NT2/D1 (cell line): ENCODE measurements around the gene EPO.

Experiments used
- SUZ12 ChIP-seq: IDR thresholded peaks from 2 replicates; pipeline ENCODE4 v1.6.1; 2011; ENCODE audit not compliant: insufficient read length, insufficient read depth; ENCODE audit errors: extremely low read depth
- ZNF274 ChIP-seq: IDR thresholded peaks from 2 replicates; pipeline ENCODE4 v1.6.1; 2011; ENCODE audit warnings: mild to moderate bottlenecking, low read depth, low read length

GRCh38 chr7:100687751-100688300 is 32.4 kb upstream of the EPO start:
- TF ChIP-seq ZNF274 (no peak), SUZ12 (no peak)
